ENCODE data around the gene JARID2. TPM values are rescaled to one million over a fixed set of nuclear protein-coding genes. Genes with fewer than 3 reads are reported as not detected.
A peak's percentile ranks its signal among the peaks of the same experiment; 100 is the strongest.

The JARID2 gene
- total and polyA plus RNA-seq, 10 of the 15 experiments (the other 5 are each of a cell fraction or from before 2014, with no cell fraction given), result 4.2 to 21.6 (median 11.7) TPM

GRCh38 chr6:15363164-15363522 lies 117.3 kb downstream of the JARID2 start:
- Histone ChIP-seq H3K27ac (ENCODE audit: control insufficient read depth, insufficient read depth) (peak overlapping the region; percentile 87), H3K36me3 (ENCODE audit: control insufficient read depth in 2 of 2, insufficient read depth in 2 of 2, low read length in 1 of 2) (peaks cover 0 to 3% of the 10 kb centered on the region in 2 experiments; a peak in 1 of 4 replicates), H3K9ac (ENCODE audit: control insufficient read depth, insufficient read depth, low read length) (peak overlapping the region; percentile 53), H3K27me3 (replicated peaks in 1 of 2; ENCODE audit: control insufficient read depth in 2 of 2, insufficient read depth in 2 of 2, low read length in 1 of 2) (no peaks in the 10 kb centered on the region), H3K4me3 (peak overlapping the region; percentile 24; the same call in 1 of the 2 replicates), H3K9me3 (replicated peaks; ENCODE audit: control insufficient read depth, insufficient read depth, low read length) (no peaks in the 10 kb centered on the region), H3K79me2 (ENCODE audit: control insufficient read depth, insufficient read depth, low read length) (peaks cover 99% of the 10 kb centered on the region), H3K4me2 (ENCODE audit: control insufficient read depth, insufficient read depth) (peak overlapping the region; percentile 86), H3K4me1 (ENCODE audit: control insufficient read depth, insufficient read depth, low read length) (peaks cover 73% of the 10 kb centered on the region), H2AFZ (ENCODE audit: control insufficient read depth, low read depth, low read length) (no peak overlapping the region), H4K20me1 (ENCODE audit: control insufficient read depth, insufficient read depth) (no peaks in the 10 kb centered on the region)
- POLR2A ChIA-PET, result no interaction called here
- in situ Hi-C loops (cut with MboI), result no loop called here
- intact Hi-C loops (cut with micrococcal nuclease; ENCODE audit: unreplicated experiment), result no loop called here
- DNase-seq (ENCODE audit: low read depth, low spot score) (no peak), ATAC-seq (peak; percentile 3), FAIRE-seq (no peak)
- CTCF ChIA-PET, result no interaction called here
- 96% methylated on average over 3 of the region's 3 CpGs for WGBS (ENCODE audit: insufficient coverage, insufficient replicate concordance, low lambda C conversion rate, missing lambda C conversion rate)
- SMC1A ChIA-PET (ENCODE audit: uncharacterized antibody, unreplicated experiment), result no interaction called here
- RAD21 ChIA-PET (ENCODE audit: unreplicated experiment), result no interaction called here
- no TSS peak for BruUV-seq (replicated peaks)
- TF ChIP-seq ATF3 (IDR thresholded peaks at IDR 0.05; ENCODE audit: borderline replicate concordance, extremely low read depth, low read depth, low read length), result no peak
- TF ChIP-seq KLF5 (IDR thresholded peaks at IDR 0.05; ENCODE audit: partially characterized antibody), result no peak
- no peak for TF ChIP-seq SREBF2 (IDR thresholded peaks at IDR 0.05; ENCODE audit: low read length)
- TF ChIP-seq, protein P1, sequence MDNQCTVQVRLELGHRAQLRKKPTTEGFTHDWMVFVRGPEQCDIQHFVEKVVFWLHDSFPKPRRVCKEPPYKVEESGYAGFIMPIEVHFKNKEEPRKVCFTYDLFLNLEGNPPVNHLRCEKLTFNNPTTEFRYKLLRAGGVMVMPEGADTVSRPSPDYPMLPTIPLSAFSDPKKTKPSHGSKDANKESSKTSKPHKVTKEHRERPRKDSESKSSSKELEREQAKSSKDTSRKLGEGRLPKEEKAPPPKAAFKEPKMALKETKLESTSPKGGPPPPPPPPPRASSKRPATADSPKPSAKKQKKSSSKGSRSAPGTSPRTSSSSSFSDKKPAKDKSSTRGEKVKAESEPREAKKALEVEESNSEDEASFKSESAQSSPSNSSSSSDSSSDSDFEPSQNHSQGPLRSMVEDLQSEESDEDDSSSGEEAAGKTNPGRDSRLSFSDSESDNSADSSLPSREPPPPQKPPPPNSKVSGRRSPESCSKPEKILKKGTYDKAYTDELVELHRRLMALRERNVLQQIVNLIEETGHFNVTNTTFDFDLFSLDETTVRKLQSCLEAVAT (IDR thresholded peaks at IDR 0.05), result peak; percentile 90
- peak; percentile 29; the same call in 1 of the 2 replicates for TF ChIP-seq LARP7 (IDR thresholded peaks at IDR 0.05)
- TF ChIP-seq, protein P2, sequence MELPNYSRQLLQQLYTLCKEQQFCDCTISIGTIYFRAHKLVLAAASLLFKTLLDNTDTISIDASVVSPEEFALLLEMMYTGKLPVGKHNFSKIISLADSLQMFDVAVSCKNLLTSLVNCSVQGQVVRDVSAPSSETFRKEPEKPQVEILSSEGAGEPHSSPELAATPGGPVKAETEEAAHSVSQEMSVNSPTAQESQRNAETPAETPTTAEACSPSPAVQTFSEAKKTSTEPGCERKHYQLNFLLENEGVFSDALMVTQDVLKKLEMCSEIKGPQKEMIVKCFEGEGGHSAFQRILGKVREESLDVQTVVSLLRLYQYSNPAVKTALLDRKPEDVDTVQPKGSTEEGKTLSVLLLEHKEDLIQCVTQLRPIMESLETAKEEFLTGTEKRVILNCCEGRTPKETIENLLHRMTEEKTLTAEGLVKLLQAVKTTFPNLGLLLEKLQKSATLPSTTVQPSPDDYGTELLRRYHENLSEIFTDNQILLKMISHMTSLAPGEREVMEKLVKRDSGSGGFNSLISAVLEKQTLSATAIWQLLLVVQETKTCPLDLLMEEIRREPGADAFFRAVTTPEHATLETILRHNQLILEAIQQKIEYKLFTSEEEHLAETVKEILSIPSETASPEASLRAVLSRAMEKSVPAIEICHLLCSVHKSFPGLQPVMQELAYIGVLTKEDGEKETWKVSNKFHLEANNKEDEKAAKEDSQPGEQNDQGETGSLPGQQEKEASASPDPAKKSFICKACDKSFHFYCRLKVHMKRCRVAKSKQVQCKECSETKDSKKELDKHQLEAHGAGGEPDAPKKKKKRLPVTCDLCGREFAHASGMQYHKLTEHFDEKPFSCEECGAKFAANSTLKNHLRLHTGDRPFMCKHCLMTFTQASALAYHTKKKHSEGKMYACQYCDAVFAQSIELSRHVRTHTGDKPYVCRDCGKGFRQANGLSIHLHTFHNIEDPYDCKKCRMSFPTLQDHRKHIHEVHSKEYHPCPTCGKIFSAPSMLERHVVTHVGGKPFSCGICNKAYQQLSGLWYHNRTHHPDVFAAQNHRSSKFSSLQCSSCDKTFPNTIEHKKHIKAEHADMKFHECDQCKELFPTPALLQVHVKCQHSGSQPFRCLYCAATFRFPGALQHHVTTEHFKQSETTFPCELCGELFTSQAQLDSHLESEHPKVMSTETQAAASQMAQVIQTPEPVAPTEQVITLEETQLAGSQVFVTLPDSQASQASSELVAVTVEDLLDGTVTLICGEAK (IDR thresholded peaks at IDR 0.05; ENCODE audit: borderline replicate concordance), result no peak
- 0 out of 2 replicates have a peak, but pooled peaks have one; percentile 13 for TF ChIP-seq TBL1XR1 (IDR thresholded peaks at IDR 0.05; ENCODE audit: low read depth, low read length)
- TF ChIP-seq IKZF1 (conservative IDR thresholded peaks at IDR 0.05), result no peak
- TF ChIP-seq NFXL1 (IDR thresholded peaks at IDR 0.05; ENCODE audit: borderline replicate concordance), result no peak
- no peak for TF ChIP-seq BRCA1 (IDR thresholded peaks at IDR 0.05; ENCODE audit: low read depth, low read length)
- no peak for TF ChIP-seq HSF1 (IDR thresholded peaks at IDR 0.05; ENCODE audit: low read depth, low read length)
- TF ChIP-seq JUND (IDR thresholded peaks at IDR 0.05; ENCODE audit: low read depth, low read length), result no peak
- no peak for TF ChIP-seq EGR1 (IDR thresholded peaks at IDR 0.05; ENCODE audit: borderline replicate concordance in 1 of 2, low read depth in 2 of 2, low read length in 2 of 2)
- no peak for TF ChIP-seq PAX5 (IDR thresholded peaks at IDR 0.05; ENCODE audit: borderline replicate concordance, low read depth, low read length)
- TF ChIP-seq ZNF274 (IDR thresholded peaks at IDR 0.05; ENCODE audit: insufficient read depth, insufficient read length), result no peak
- no peak for TF ChIP-seq MYC (IDR thresholded peaks at IDR 0.05; ENCODE audit: insufficient read depth, insufficient read length, insufficient replicate concordance, low read length, severe bottlenecking)
- no peak for TF ChIP-seq RELA (IDR thresholded peaks at IDR 0.05; ENCODE audit: borderline replicate concordance, partially characterized antibody)
- TF ChIP-seq CHD1 (IDR thresholded peaks at IDR 0.05; ENCODE audit: low read depth, low read length), result 0 out of 2 replicates have a peak, but pooled peaks have one; percentile 68
- TF ChIP-seq STAT3 (IDR thresholded peaks at IDR 0.05; ENCODE audit: low read depth, low read length), result no peak
